Activated CD4-positive, alpha-beta T cell treated with anti-CD3 and anti-CD28 coated beads, Interleukin-10, Interleukin-2, amounts not matched to agents 100 ng/mL and 50 ng/mL, durations not matched to agents 16 hours and 8 hours (primary cell): ENCODE data around the gene WDR89.
"Not testable (repeated sequence)": the region's sequence is repeated elsewhere in the genome, so short reads cannot be mapped to it uniquely, and the experiment has no call there.

Experiments used
- DNase-seq: peaks from one replicate; pipeline ENCODE4 v3.0.0-alpha.2; 2020

The WDR89 gene, protein sequence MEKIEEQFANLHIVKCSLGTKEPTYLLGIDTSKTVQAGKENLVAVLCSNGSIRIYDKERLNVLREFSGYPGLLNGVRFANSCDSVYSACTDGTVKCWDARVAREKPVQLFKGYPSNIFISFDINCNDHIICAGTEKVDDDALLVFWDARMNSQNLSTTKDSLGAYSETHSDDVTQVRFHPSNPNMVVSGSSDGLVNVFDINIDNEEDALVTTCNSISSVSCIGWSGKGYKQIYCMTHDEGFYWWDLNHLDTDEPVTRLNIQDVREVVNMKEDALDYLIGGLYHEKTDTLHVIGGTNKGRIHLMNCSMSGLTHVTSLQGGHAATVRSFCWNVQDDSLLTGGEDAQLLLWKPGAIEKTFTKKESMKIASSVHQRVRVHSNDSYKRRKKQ

DNA sequence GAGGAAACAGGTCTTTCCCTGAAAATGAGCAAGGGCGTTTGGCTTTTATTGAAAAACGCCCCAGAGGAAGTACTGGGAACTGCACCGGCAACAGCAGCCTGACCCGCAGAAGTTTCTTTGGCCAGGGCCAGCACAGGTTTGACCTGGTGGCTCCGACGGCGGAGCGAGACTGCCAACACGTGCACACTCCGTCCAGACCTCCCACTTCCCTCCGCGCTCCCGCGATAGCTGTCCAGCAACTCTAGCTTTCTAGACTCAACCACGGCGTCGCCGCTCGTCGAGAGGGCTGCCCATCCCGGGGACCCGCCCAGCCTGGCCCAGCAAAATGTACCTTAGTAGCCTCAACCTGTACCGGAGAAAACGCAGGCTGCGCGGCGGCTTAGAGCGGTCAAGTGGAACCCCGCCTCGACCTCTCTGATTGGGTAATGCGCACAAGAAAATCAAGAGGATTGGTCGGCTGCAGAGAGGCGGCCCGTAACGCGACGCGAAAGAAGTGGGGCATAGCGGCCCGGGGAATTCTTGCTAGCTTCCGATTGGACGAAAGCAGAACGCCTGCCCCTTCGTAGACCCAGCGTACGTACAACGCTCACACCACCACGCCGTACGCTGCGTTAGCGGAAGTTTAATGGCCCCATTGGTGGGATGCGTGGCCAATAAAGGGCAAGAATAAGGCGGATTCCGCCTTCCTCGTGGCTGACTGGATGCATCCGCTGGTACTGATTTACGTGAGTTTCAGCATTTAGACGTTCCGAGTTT, at the start of gene WDR89:
TSS of gene WDR89 (minus strand) at position 399 of the 756 bp plus-strand sequence. CDS start 41,929 bp downstream, outside the sequence.
- DNase-seq: peak; percentile 99

DNA sequence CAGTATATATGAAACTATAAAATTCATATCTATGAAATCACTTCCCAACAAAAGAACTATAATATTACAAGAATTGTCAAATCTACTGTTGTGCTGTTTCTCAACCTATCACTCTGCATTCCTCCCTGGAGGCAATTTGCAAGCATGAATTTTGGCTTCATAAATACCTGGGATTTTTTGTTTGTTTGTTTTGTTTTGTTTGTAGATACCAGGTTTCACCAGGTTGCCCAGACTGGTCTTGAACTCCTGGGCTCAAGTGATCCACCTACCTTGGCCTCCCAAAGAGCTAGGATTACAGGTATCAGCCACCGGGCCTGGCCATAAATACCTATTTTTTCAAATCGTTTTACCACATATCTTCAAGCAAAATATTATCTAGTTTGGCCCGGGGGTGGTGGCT, 47.5 kb upstream of the WDR89 start:
- DNase-seq: no peak

DNA sequence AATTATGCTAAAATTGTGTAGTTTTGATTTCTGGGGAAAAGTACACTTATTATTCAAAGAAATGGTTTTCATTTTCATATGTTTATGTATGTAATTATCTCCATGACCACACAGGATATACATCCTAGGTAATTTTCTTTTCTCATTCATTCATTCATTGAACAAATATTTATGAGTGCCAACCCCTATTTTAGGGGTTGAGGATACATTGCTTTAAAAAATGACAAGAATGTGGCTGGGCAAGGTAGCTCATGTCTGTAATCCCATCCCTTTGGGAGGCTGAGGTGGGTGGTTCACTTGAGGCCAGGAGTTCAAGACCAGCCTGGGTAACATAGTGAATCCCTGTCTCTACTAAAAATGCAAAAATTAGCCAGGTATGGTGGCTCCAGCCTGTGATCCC, 45.3 kb upstream of the WDR89 start:
- no peak for DNase-seq

DNA sequence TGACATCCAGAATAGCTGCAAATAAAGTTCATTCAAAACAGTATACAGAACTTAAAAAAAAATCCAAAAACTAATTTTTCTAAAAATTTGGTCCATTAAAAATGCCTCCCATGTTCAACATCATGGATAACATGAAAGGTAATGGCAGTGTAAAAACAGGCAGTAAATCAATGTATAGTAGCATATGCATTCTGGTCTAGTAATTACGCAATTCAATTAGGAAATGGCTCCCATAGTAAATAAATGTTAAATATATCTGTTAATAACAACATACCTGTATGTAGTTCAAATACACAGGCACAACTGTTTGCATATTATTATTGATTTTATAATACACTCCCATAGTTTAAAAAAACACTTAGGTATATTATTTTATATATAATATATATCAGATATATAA, 43.7 kb upstream of the WDR89 start:
- no peak for DNase-seq

DNA sequence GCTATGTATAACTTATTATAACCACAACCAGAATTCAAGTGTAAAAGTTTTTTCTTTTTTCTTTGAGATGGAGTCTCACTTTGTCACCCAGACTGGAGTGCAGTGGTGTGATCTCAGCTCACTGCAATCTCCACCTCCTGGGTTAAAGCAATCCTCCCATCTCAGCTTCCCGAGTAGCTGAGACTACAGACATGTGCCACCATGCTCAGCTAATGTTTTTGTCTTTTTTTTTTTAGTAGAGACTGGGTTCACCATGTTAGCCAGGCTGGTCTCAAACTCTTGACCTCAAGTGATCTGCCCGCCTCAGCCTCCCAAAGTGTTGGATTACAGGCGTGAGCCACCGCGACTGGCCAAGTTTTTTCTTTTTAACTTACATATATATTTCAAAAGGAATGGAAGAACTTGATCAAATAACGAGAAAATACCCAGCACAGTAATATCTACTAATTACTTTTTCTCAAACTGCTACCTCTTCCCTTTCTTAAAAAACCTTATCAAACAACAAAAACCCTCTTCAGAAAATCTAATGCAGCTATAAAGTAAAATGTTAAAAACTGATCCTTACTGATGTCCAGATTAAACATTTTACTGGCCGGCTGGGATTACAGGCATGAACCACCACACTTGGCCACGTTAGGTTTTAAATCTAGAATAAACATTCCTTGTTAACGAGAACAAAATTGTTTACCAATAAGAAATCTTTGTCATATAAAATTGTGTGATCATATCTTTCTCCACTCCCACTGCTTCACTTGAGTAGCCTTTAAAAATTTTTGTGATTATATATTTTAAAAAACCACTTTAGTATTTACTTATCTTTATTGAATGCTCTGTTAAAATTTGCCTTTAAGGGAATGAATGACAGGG, 41.3 kb upstream of the WDR89 start:
- DNase-seq: no peak

DNA sequence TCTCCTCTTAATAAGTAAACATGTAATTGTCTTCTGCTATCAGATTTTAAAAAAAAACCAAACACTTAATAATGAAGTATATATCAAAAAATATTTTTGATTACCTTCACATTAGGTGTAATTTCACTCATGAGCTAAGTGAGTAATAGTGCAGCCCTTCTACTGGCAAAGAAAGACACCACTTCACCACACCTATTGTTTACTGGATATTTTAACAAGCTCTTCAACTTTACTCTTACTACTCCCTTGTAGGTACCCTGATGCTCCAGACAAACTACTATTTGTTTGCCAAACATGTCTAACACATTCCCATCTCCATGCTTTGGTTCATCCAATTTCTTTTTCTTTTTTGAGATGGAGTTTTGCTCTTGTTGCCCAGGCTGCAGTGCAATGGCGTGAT, 36.9 kb upstream of the WDR89 start:
- no peak for DNase-seq

DNA sequence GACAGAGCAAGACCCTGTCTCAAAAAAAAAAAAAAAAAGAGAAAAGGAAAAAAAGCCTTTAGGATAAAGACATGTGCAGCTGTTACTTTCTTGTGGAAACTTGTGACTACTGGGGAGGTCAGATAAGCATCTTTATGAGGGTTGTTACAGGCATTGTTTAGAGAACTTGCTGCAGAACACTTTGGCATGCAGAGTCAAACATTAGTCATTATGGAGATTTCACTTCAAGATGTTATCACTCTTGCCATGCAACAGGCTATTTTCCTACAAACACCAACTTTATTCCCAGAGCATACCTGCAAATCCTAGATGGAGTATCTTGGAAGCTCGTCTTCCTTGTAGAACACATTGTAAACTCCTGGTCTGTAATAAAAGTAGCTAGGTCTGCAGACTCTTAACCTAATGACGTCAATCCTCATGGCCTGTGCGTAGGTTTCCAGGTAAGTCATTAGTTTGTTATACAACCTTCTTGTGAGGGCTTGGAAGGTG, 36.3 kb upstream of the WDR89 start:
- no peak for DNase-seq

DNA sequence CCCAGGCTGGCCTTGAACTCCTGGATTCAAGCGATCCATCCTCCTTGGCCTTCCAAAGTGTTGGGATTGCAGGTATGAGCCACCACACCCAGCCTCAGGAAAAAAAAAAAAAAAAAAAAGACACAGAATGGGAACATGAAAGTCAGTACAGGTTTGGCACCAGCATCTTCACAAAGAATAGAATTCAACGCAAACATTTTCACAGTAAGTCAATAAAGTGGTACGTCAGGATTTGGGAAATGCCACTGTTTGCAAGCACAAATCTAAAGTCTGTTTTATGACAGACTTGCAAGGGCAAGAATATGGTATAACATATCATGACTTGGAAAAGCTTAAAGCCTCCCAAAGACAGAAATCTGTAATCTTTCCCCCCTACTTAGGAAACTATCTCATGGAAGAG, 34.9 kb upstream of the WDR89 start:
- no peak for DNase-seq

DNA sequence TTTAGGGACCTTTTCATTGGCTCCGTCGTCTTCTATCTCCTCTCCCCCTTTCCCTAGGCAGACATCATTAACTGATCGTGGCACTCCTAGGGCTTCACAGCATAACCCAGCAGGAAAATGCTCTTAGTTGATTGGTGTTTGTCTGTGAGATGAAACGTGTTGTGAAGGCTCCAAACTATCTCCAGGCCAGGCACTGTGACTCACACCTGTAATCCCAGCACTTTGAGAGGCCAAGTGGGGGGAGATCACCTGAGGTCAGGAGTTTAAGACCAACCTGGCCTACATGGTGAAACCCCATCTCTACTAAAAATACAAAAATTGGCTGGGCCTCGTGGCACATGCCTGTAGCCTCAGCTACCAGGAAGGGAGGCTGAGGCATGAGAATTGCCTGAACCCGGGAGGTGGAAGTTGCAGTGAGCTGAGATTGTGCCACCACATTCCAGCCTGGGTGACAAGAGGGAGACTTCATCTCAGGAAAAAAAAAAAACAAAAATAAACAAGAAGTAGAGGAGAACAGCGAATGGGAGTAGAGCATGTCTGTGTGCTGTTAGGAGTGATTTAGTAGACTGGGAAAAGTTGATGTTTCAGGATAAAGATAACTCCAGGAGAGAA, 32.3 kb upstream of the WDR89 start:
- no peak for DNase-seq

DNA sequence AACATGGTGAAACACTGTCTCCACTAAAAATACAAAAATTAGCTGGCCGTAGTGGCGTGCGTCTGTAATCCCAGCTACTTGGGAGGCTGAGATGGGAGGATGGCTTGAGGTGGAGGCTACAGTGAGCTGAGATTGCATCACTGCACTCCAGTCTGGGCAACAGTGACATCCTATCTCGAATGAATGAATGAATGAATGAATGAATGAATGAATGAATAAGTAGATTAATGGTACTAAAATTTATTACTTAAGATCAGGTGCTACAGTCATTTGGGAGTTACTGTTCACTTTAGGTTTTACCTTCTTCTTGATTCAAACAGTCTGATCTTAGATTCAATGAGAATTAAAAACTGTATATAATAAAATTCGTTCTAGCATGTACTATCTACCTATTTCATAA, 31.6 kb upstream of the WDR89 start:
- no peak for DNase-seq

DNA sequence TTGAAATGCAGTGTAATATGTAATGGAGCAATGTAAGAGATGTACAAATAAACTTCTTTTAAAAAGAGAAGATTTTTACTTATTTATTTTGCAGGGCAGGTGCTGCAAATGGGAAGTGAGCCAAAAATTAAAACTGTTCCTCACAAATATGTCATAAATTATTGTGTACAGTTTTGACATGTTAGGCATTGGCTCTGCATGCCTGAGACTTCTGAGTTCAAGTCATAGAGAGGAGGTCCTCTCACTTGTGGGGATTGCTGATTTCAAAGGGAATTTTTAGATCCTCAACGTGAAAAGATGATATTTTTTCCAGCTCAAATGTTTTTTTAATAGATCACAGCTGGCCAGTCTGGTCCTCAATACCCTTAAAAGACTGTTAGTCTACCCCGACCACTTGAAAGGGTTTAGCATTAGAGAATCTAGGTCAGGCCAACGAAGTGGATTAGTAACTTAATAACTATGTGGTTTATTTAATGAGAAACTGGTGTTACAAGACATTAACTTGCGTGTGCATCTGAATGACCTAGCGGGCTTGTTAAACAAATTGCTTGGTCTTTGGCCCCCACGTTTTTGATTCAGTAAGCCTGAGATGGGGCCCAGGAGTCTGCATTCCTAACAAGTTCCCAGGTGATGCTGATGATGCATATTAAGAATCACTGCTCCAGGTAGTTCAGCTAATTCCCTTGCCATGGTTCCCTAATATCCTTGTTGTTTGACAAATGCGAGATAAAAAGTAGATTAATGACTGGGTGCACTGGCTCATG, 30.9 kb upstream of the WDR89 start:
- DNase-seq: no peak

DNA sequence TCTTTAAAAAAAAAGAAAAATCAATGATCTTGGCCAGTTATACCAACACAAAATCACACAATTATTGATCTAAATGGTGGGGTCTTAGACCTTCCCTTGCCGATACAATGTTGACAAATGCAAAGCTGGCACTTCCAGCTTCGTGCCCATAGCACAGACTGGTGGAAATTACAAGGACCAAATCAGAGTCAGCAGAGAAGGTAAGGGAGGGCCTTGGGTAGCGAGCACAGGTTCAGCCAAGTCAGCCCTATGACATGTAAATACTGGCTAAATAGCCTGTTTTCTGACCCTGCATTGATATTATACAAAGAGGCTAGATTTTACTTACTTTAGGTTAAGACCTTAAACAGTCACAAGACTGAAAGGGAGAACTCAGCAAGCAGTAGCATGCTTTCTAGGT, 30.3 kb upstream of the WDR89 start:
- DNase-seq: no peak

DNA sequence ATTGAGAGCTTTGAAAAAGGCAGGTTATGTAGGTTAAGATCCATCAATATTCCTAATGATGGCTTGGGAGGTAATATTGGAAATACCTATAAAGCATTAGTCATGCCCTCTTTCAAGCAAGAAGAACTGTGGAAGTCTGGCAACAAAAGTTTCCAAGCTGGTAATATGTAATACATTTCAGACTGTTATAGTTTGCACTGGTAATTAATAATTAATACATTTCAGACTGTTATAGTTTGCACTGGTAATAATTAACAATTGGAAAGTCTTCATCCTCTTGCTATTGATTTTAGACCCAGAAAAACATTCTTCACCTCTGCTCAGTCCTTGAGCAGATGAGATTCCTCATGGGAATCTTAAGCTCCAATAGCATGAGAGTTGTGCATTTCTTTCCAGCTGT, 29.0 kb upstream of the WDR89 start:
- no peak for DNase-seq

DNA sequence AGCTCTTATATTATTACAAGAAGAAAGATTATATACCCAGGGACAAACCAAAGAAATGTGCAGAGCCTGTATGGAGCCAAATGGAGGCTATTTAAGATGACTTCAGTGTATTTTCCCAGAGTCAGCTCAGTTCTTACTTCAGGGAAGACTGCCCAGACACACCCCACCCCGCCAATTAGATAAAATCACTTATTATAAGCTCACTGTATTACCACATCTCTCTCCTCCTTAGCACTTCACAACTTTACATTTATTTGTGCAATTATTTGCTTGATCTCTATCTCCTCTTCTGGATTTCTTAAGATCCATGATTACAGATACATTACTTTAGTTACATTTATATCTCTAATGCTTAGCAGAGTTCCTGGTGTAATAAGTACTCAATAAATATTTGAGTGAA, 24.7 kb upstream of the WDR89 start:
- DNase-seq: no peak

DNA sequence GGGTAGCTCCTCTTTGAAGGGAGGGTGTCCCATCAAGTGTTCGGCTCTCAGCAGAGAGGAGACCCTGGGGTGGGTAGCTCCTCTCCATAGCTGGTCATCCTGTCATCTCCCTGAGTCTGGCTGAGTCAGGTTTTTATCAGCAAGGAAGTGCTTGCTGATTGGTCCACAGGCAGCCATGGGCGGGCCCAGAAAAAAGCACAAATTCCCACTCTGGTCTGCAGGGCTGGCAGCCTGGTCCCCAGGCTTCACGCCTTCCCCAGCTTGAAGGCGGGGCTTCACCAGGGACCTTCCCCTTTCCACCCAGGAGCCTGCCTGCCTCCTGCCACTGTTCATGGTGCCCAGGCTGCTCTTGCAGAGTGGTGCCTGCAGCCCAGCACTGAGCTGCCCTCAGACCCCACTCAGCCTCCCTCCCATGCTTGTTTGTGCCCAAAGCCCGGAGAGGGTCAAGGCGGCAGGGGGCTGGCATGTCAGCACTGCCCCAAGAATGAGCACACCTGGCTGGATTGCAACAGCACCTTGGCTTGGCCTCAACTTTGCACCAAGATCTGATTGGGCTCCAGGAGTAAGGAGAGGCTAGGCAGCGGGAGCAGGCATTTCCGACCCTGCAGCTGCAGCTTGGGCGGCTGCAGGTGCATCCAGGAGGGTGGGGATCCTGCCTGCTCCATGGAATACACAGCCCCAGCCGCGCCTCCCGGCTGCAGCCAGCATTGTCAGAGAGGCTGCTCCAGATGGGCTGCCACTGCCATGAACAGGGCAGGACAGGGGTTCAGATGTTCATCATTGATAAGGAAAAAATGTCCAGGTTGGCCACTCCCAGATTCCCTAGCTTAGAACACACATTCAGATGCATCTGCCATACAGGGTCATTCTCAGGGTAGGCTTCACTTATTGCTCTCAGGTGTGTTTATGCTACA, 22.0 kb upstream of the WDR89 start:
- no peak for DNase-seq

DNA sequence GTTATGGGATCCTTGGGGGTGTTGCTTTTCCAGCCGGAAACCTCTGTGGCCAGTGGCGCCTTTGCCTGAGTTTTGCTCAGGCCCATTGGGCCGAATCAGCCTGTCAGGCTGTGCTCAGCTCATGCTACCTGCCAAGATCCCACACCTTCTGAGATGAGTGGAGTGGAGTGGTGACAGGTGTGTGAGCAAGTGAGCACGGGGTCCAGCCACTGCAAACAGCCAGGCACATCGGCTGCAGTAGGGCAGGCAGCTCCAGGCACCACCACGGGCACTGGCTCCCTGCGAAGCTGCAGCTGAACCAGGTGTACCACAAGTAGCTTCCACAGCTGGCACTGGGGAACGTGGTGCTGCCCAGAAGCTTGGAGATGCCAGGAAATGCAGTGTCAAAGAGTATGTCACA, 21.1 kb upstream of the WDR89 start:
- DNase-seq: no peak

DNA sequence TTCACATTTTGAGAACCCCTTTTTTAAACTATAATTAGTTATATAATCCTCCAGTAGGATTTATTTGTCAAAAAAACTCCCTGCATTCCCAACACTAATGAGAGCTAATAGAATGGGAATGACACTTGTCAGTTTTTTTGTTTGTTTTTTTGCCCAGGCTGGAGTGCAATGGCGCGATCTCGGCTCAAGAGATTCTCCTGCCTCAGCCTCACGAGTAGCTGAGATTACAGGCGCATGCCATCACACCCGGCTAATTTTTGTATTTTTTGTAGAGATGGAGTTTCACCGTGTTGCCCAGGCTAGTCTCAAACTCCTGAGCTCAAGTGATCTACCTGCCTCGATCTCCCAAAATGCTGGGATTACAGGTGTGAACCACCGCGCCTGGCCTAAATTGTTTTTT, 20.2 kb upstream of the WDR89 start:
- not testable (repeated sequence) for DNase-seq

DNA sequence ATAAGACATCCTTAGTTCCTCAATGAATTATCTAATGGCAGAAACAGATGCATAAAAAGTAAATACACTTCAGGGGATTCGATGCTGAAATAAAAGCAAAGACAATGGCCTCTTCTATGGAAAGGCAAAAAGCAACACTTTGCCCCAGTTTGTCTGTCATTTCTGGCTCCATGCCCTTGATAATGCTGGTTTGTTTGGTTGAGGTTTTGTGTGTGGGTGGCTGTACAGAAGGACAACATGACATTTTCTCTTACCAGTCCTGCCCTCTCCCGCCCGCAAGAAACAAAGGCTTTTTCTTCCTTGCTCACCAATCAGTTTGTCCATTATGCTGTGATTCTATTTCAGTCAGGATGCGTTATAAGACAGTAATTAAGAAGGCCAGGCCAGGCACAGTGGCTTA, 18.1 kb upstream of the WDR89 start:
- no peak for DNase-seq

DNA sequence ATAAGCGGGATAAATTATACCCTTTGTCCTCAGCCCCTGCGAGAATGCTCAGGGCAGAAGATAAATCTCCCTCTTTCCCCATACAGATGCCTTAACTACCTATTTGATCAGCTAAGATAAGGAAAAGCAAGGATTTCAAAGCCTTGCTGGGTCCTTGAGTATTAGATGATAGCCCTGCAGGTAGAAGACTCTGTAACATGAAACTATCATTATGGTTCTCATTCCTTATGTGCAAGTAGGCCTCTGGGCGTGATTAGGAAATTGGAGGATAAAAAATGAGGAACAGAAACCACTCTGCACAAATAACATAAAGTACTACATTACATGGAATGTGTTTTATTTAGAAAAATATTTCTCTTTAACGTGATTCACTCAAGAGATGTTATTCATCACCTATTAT, 14.5 kb upstream of the WDR89 start:
- DNase-seq: no peak

DNA sequence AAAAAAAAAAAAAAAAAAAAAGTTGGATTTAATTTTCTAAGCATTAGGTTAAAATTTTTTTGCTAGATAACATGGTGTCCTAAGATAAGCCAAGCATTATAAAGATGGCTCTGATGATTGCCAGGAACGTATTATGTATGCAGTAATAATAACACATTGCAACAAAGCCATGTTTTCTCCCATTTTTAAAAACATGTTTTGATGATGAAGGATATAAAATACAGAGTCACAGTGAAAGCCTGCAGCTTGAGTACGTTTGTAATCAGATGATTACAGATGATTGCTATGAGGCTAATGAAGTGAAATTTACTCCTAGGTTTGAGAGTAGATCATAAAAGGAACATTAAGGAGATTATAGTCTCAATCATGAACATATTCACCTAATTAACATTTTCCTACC, 13.3 kb upstream of the WDR89 start:
- DNase-seq: no peak

DNA sequence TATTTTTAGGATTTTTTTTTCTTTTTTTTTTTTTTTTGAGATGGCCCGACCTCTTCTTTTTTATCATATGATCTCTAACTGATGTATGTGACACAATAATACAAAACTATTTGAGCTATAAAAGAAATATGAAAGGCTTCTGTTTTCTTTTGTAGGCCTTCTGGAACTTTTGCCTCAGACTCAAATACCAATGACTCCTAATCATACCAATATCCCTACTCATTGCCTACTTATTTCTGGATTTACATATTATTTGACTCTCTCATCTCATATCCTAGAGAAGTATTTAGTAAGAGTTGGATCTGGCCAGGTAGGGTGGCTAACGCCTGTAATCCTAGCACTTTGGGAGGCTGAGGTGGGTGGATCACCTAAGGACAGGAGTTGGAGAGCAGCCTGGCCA, 12.7 kb upstream of the WDR89 start:
- no peak for DNase-seq
